CD4-positive, CD25-positive, alpha-beta regulatory T cell (primary cell): ENCODE measurements around the gene CHTF18. TPM values are rescaled to one million over a fixed set of nuclear protein-coding genes. Genes with fewer than 3 reads are reported as not detected.
A peak's percentile ranks its signal among the peaks of the same experiment; 100 is the strongest.

Experiments
- ATAC-seq, 2 donors: fragments of 150-1000 bp; cut with Tn5 transposase; one replicate each; pipeline ENCODE4 v1.10.0; 2021; ENCODE audit warnings: low read depth in 2 of 2, moderate number of reproducible peaks in 2 of 2, moderate library complexity in 1 of 2
- DNase-seq, 3 donors: peaks; one replicate each; pipeline versions ENCODE4 v3.0.0 to v3.0.0-alpha.2; 2012 to 2022; ENCODE audit warnings: mixed read lengths in 1 of 3
- H3K27ac ChIP-seq: one replicate; pipeline ENCODE4 v1.7.0; 2013; ENCODE audit warnings: mild to moderate bottlenecking, low read length; ENCODE audit not compliant: insufficient read depth, poor library complexity, severe bottlenecking
- H3K27me3 ChIP-seq: one replicate; pipeline ENCODE4 v1.7.0; 2013; ENCODE audit warnings: low read length; ENCODE audit not compliant: control insufficient read depth, insufficient read depth
- H3K36me3 ChIP-seq: one replicate; pipeline ENCODE4 v1.7.0; 2013; ENCODE audit warnings: mild to moderate bottlenecking, low read length, moderate library complexity; ENCODE audit not compliant: control insufficient read depth, insufficient read depth
- H3K4me1 ChIP-seq: 2 replicates; pipeline ENCODE4 v1.7.0; 2013; ENCODE audit warnings: mild to moderate bottlenecking, low read length; ENCODE audit not compliant: insufficient read depth, control insufficient read depth, poor library complexity, severe bottlenecking
- H3K4me3 ChIP-seq: one replicate; pipeline ENCODE4 v1.7.0; 2013; ENCODE audit warnings: low read depth, mild to moderate bottlenecking, low read length, moderate library complexity
- H3K9me3 ChIP-seq, 2 experiments: 1 replicate in 1 of 2; 2 replicates in 1 of 2; pipeline ENCODE4 v1.7.0; 2013; ENCODE audit warnings: low read length in 2 of 2, mild to moderate bottlenecking in 1 of 2, moderate library complexity in 1 of 2; ENCODE audit not compliant: control insufficient read depth in 2 of 2
- H3K27ac Mint-ChIP-seq, 3 donors: one replicate each; pipeline ENCODE4 v1.8.0; 2020 to 2022; ENCODE audit warnings: mild to moderate bottlenecking in 3 of 3, mixed read lengths in 3 of 3, moderate library complexity in 2 of 3
- H3K27me3 Mint-ChIP-seq: one replicate; pipeline ENCODE4 v1.8.0; 2022; ENCODE audit warnings: mild to moderate bottlenecking, mixed read lengths
- H3K36me3 Mint-ChIP-seq: one replicate; pipeline ENCODE4 v1.8.0; 2020; ENCODE audit warnings: mixed read lengths
- H3K4me1 Mint-ChIP-seq, 4 donors: one replicate each; pipeline ENCODE4 v1.8.0; 2020 to 2022; ENCODE audit warnings: mixed read lengths in 4 of 4, mild to moderate bottlenecking in 1 of 4
- H3K4me3 Mint-ChIP-seq, 4 donors: one replicate each; pipeline ENCODE4 v1.8.0; 2020 to 2022; ENCODE audit warnings: mild to moderate bottlenecking in 4 of 4, mixed read lengths in 4 of 4, moderate library complexity in 3 of 4
- H3K9me3 Mint-ChIP-seq, 7 donors: one replicate each; pipeline ENCODE4 v1.8.0; 2020 to 2022; ENCODE audit warnings: mixed read lengths in 7 of 7, mild to moderate bottlenecking in 3 of 7, moderate library complexity in 2 of 7
- polyA plus RNA-seq, 4 donors: library from polyadenylated mRNA; unstranded; fragments of 300-500 nt; fragmentation: Illumina TruSeq; gene quantifications; one replicate each; pipeline ENCODE4 v1.2.3, GENCODE V29; 2021
- total RNA-seq: library from RNA; stranded (reverse); gene quantifications from one replicate; pipeline ENCODE4 v1.2.3, GENCODE V29; 2022

Gene CHTF18
- total and polyA plus RNA-seq, 5 donors from 2014 or later: 1.1 to 28.8 (median 3.1) TPM

GRCh38 chr16:841455-842060, 53.1 kb downstream of the CHTF18 start:
- no peak overlapping the region for H3K4me3 Mint-ChIP-seq
- DNase-seq: no peak
- H3K9me3 Mint-ChIP-seq: peaks cover 0 to 6% (median 0%) of the 10 kb centered on the region in 7 donors
- H3K36me3 ChIP-seq: no peaks in the 10 kb centered on the region
- no peaks in the 10 kb centered on the region for H3K27me3 ChIP-seq
- no peak overlapping the region for H3K27ac ChIP-seq
- H3K4me3 ChIP-seq: no peak overlapping the region
- H3K27me3 Mint-ChIP-seq: no peaks in the 10 kb centered on the region
- no peak for ATAC-seq
- peaks cover 2 to 5% of the 10 kb centered on the region in 2 experiments for H3K9me3 ChIP-seq
- no peaks in the 10 kb centered on the region for H3K4me1 ChIP-seq
- H3K27ac Mint-ChIP-seq: no peak overlapping the region
- H3K36me3 Mint-ChIP-seq: no peaks in the 10 kb centered on the region
- no peaks in the 10 kb centered on the region for H3K4me1 Mint-ChIP-seq

GRCh38 chr16:842061-842476, 53.6 kb downstream of the CHTF18 start:
- no peak for ATAC-seq
- H3K27me3 ChIP-seq: no peaks in the 10 kb centered on the region
- Mint-ChIP-seq H3K36me3 (no peaks in the 10 kb centered on the region), H3K4me3 (no peak overlapping the region), H3K27me3 (no peaks in the 10 kb centered on the region), H3K27ac (no peak overlapping the region), H3K4me1 (no peaks in the 10 kb centered on the region), H3K9me3 (peaks cover 0 to 2% (median 0%) of the 10 kb centered on the region in 7 donors)
- H3K4me1 ChIP-seq: no peaks in the 10 kb centered on the region
- H3K9me3 ChIP-seq: peaks cover 0 to under 1% of the 10 kb centered on the region in 2 experiments
- DNase-seq: no peak
- no peak overlapping the region for H3K4me3 ChIP-seq
- no peaks in the 10 kb centered on the region for H3K36me3 ChIP-seq
- H3K27ac ChIP-seq: no peak overlapping the region

- no peak for DNase-seq
- ATAC-seq: no peak
- Mint-ChIP-seq H3K36me3 (no peaks in the 10 kb centered on the region), H3K27ac (no peak overlapping the region), H3K4me1 (no peaks in the 10 kb centered on the region), H3K4me3 (peak overlapping the region in 1 of 4 donors; percentile 73), H3K9me3 (peaks cover 0 to 2% (median 0%) of the 10 kb centered on the region in 7 donors), H3K27me3 (no peaks in the 10 kb centered on the region)
- Histone ChIP-seq H3K4me1 (no peaks in the 10 kb centered on the region), H3K36me3 (no peaks in the 10 kb centered on the region), H3K27ac (no peak overlapping the region), H3K9me3 (no peaks in the 10 kb centered on the region), H3K27me3 (no peaks in the 10 kb centered on the region), H3K4me3 (no peak overlapping the region)
These were observed 54.5 kb downstream of the CHTF18 start for GRCh38 chr16:842711-843560.

GRCh38 chr16:843771-844170, 55.4 kb downstream of the CHTF18 start:
- H3K27me3 ChIP-seq: no peaks in the 10 kb centered on the region
- ATAC-seq (no peak), DNase-seq (no peak)
- H3K27me3 Mint-ChIP-seq: no peaks in the 10 kb centered on the region
- H3K4me1 ChIP-seq: no peaks in the 10 kb centered on the region
- peaks cover 0 to 2% (median 0%) of the 10 kb centered on the region in 7 donors for H3K9me3 Mint-ChIP-seq
- no peak overlapping the region for H3K4me3 ChIP-seq
- H3K9me3 ChIP-seq: no peaks in the 10 kb centered on the region
- H3K27ac ChIP-seq: no peak overlapping the region
- H3K4me3 Mint-ChIP-seq: no peak overlapping the region
- no peaks in the 10 kb centered on the region for H3K36me3 ChIP-seq
- H3K27ac Mint-ChIP-seq: no peak overlapping the region
- no peaks in the 10 kb centered on the region for H3K36me3 Mint-ChIP-seq
- H3K4me1 Mint-ChIP-seq: no peaks in the 10 kb centered on the region

- no peak overlapping the region for H3K27ac Mint-ChIP-seq
- H3K27me3 Mint-ChIP-seq: no peaks in the 10 kb centered on the region
- H3K36me3 Mint-ChIP-seq: no peaks in the 10 kb centered on the region
- no peak for ATAC-seq
- DNase-seq: no peak
- H3K9me3 Mint-ChIP-seq: no peaks in the 10 kb centered on the region
- no peaks in the 10 kb centered on the region for H3K4me1 ChIP-seq
- H3K9me3 ChIP-seq: no peaks in the 10 kb centered on the region
- no peaks in the 10 kb centered on the region for H3K27me3 ChIP-seq
- no peak overlapping the region for H3K27ac ChIP-seq
- H3K4me1 Mint-ChIP-seq: no peaks in the 10 kb centered on the region
- no peak overlapping the region for H3K4me3 ChIP-seq
- H3K4me3 Mint-ChIP-seq: no peak overlapping the region
- H3K36me3 ChIP-seq: no peaks in the 10 kb centered on the region
These were observed 56.4 kb downstream of the CHTF18 start for GRCh38 chr16:844638-845350.

- H3K4me3 ChIP-seq: no peak overlapping the region
- DNase-seq (no peak), ATAC-seq (no peak)
- no peaks in the 10 kb centered on the region for H3K4me1 ChIP-seq
- no peaks in the 10 kb centered on the region for H3K27me3 Mint-ChIP-seq
- no peaks in the 10 kb centered on the region for H3K9me3 ChIP-seq
- H3K36me3 ChIP-seq: no peaks in the 10 kb centered on the region
- H3K4me3 Mint-ChIP-seq: no peak overlapping the region
- H3K27ac ChIP-seq: no peak overlapping the region
- no peak overlapping the region for H3K27ac Mint-ChIP-seq
- no peaks in the 10 kb centered on the region for H3K27me3 ChIP-seq
- H3K36me3 Mint-ChIP-seq: no peaks in the 10 kb centered on the region
- H3K9me3 Mint-ChIP-seq: peaks cover 0 to 3% (median 0%) of the 10 kb centered on the region in 7 donors
- H3K4me1 Mint-ChIP-seq: peaks cover 0 to 3% (median 0%) of the 10 kb centered on the region in 4 donors
These were observed 56.9 kb downstream of the CHTF18 start for GRCh38 chr16:845351-845745.

GRCh38 chr16:847151-847550, 58.7 kb downstream of the CHTF18 start:
- no peak for ATAC-seq
- peaks cover 0 to 3% (median 0%) of the 10 kb centered on the region in 7 donors for H3K9me3 Mint-ChIP-seq
- H3K4me3 Mint-ChIP-seq: no peak overlapping the region

More at GRCh38 chr16:847151-847550, 58.7 kb downstream of the CHTF18 start:
- H3K27ac ChIP-seq: no peak overlapping the region
- H3K9me3 ChIP-seq: no peaks in the 10 kb centered on the region
- H3K27me3 Mint-ChIP-seq: no peaks in the 10 kb centered on the region
- H3K4me1 ChIP-seq: no peaks in the 10 kb centered on the region
- H3K36me3 ChIP-seq: no peaks in the 10 kb centered on the region
- H3K36me3 Mint-ChIP-seq: no peaks in the 10 kb centered on the region
- no peak overlapping the region for H3K27ac Mint-ChIP-seq
- H3K4me3 ChIP-seq: no peak overlapping the region
- no peak for DNase-seq
- peaks cover 0 to 4% (median 0%) of the 10 kb centered on the region in 4 donors for H3K4me1 Mint-ChIP-seq
- no peaks in the 10 kb centered on the region for H3K27me3 ChIP-seq
